Aorta (tissue), 5 donors: ENCODE data around the gene SLIT3. TPM values are rescaled to one million over a fixed set of nuclear protein-coding genes. Genes with fewer than 3 reads are reported as not detected.

Source experiments
- ATAC-seq: fragments of 200-7000 bp; cut with Tn5 transposase; one replicate; pipeline ENCODE4 v1.9.1; 2022; ENCODE audit warnings: moderate library complexity; ENCODE audit not compliant: low FRiP score
- DNase-seq, 2 donors: peaks; one replicate each; pipeline ENCODE4 v3.0.0-alpha.2; 2020
- H3K27ac ChIP-seq, 2 donors: one replicate each; pipeline ENCODE4 v1.5.1; 2013; ENCODE audit warnings: low read length in 2 of 2, mild to moderate bottlenecking in 2 of 2, moderate library complexity in 2 of 2, control low read depth in 1 of 2, inconsistent platforms in 1 of 2, low read depth in 1 of 2
- H3K27me3 ChIP-seq, 2 donors: one replicate each; pipeline ENCODE4 v1.6.1; 2013; ENCODE audit warnings: control low read depth in 1 of 2, low read length in 1 of 2, mild to moderate bottlenecking in 1 of 2, moderate library complexity in 1 of 2; ENCODE audit not compliant: insufficient read depth in 2 of 2, control insufficient read depth in 1 of 2
- H3K36me3 ChIP-seq, 2 donors: one replicate each; pipeline ENCODE4 v1.6.1; 2013; ENCODE audit warnings: control low read depth in 1 of 2, low read length in 1 of 2, mild to moderate bottlenecking in 1 of 2; ENCODE audit not compliant: insufficient read depth in 2 of 2, control insufficient read depth in 1 of 2
- H3K4me1 ChIP-seq, 2 donors: one replicate each; pipeline ENCODE4 v1.6.1; 2013; ENCODE audit warnings: low read length in 2 of 2, control low read depth in 1 of 2, mild to moderate bottlenecking in 1 of 2, moderate library complexity in 1 of 2; ENCODE audit not compliant: insufficient read depth in 2 of 2, control insufficient read depth in 1 of 2
- H3K4me3 ChIP-seq, 2 donors: one replicate each; pipeline ENCODE4 v1.5.1; 2013; ENCODE audit warnings: low read length in 2 of 2, control low read depth in 1 of 2, mild to moderate bottlenecking in 1 of 2
- H3K9me3 ChIP-seq: one replicate; pipeline ENCODE4 v1.6.1; 2013; ENCODE audit warnings: mild to moderate bottlenecking, low read length; ENCODE audit not compliant: control insufficient read depth
- WGBS, 2 donors: extraction: QIAGEN DNeasy Blood & Tissue Kit; methylation state at CpG; one replicate each; pipeline ENCODE4 v1.1.7; 2013; 5-methylcytosine and 5-hydroxymethylcytosine counted together
- intact Hi-C, 2 donors: fragments of 100-400 bp; cut with DNase I; formaldehyde crosslinking; loops; one replicate each; pipeline versions ENCODE4 v1.14.2 to v1.15.0; 2022
- polyA plus RNA-seq, 2 donors: library from polyadenylated mRNA; stranded (reverse); fragments of 200-250 nt; gene quantifications; one replicate each; pipeline ENCODE4 v1.2.3, GENCODE V29; 2013
- total RNA-seq, 2 donors: library from RNA; stranded (reverse); fragmentation: NEBNext Ultra II Directional; extraction: Animal tissue kit (Norgen Biotek cat#: 25700); gene quantifications; one replicate each; pipeline ENCODE4 v1.2.1, GENCODE V29; 2021
- donor health status: healthy with polysubstance abuse.
- donor health status: Bipolar disorder and iron deficiency.
- donor health status: DM: no; HTN: no; CAD: no.
- donor health status: DM: no; HTN: no; CAD: no.
- donor health status: DM: yes; HTN: yes; CAD: no.

Gene SLIT3
- total and polyA plus RNA-seq, 4 donors: 8.6 to 108 (median 77.0) TPM

- Histone ChIP-seq H3K27ac (no peak overlapping the region), H3K4me3 (no peak overlapping the region), H3K27me3 (no peaks in the 10 kb centered on the region), H3K36me3 (peaks cover 0 to 4% of the 10 kb centered on the region in 2 donors), H3K4me1 (no peaks in the 10 kb centered on the region), H3K9me3 (no peaks in the 10 kb centered on the region)
- intact Hi-C loops: loop anchor here in 1 of 2 donors (2.0 kb wide), 1 partner anchor 33 kb away; no protein-coding TSS in a partner anchor
- DNase-seq (peak; percentile 73 to 87), ATAC-seq (peak; percentile 60)
- WGBS, 2 donors: 10 to 12% methylated on average over 9 of the region's 9 CpGs
Observed at GRCh38 chr5:168765551-168766425, 535.2 kb downstream of the SLIT3 start.

GRCh38 chr5:168765086-168765550, 535.8 kb downstream of the SLIT3 start:
- Histone ChIP-seq H3K4me1 (no peaks in the 10 kb centered on the region), H3K9me3 (no peaks in the 10 kb centered on the region), H3K27me3 (no peaks in the 10 kb centered on the region), H3K4me3 (no peak overlapping the region), H3K27ac (no peak overlapping the region), H3K36me3 (peaks cover 0 to 4% of the 10 kb centered on the region in 2 donors)
- ATAC-seq (no peak), DNase-seq (no peak)
- 39 to 45% methylated on average over 15 of the region's 15 CpGs for WGBS, 2 donors
- intact Hi-C loops: loop anchor here in 1 of 2 donors (2.0 kb wide), 1 partner anchor 32 kb away; no protein-coding TSS in a partner anchor

- H3K27me3 ChIP-seq: no peaks in the 10 kb centered on the region
- no peaks in the 10 kb centered on the region for H3K36me3 ChIP-seq
- no peaks in the 10 kb centered on the region for H3K4me1 ChIP-seq
- WGBS, 2 donors: 56 to 73% methylated on average over 10 of the region's 10 CpGs
- H3K27ac ChIP-seq: no peak overlapping the region
- H3K9me3 ChIP-seq: no peaks in the 10 kb centered on the region
- ATAC-seq: no peak
- intact Hi-C loops: no loop called here
- no peak for DNase-seq
- H3K4me3 ChIP-seq: no peak overlapping the region
Observed at GRCh38 chr5:168756453-168757391, 544.2 kb downstream of the SLIT3 start.

GRCh38 chr5:168755548-168756093, 545.3 kb downstream of the SLIT3 start:
- WGBS, 2 donors: 92 to 94% methylated on average over 7 of the region's 7 CpGs
- Histone ChIP-seq H3K27me3 (no peaks in the 10 kb centered on the region), H3K4me3 (no peak overlapping the region), H3K9me3 (no peaks in the 10 kb centered on the region), H3K36me3 (no peaks in the 10 kb centered on the region), H3K27ac (no peak overlapping the region), H3K4me1 (no peaks in the 10 kb centered on the region)
- no peak for ATAC-seq
- intact Hi-C loops: no loop called here
- no peak for DNase-seq

GRCh38 chr5:168753691-168754254, 547.2 kb downstream of the SLIT3 start:
- Histone ChIP-seq H3K9me3 (no peaks in the 10 kb centered on the region), H3K4me1 (no peaks in the 10 kb centered on the region), H3K4me3 (no peak overlapping the region), H3K27me3 (no peaks in the 10 kb centered on the region), H3K36me3 (no peaks in the 10 kb centered on the region), H3K27ac (no peak overlapping the region)
- 91 to 95% methylated on average over 11 of the region's 11 CpGs for WGBS, 2 donors
- ATAC-seq (no peak), DNase-seq (no peak)
- intact Hi-C loops: no loop called here

GRCh38 chr5:168752416-168753190, 548.3 kb downstream of the SLIT3 start:
- Histone ChIP-seq H3K4me3 (no peak overlapping the region), H3K4me1 (no peaks in the 10 kb centered on the region), H3K9me3 (no peaks in the 10 kb centered on the region), H3K27me3 (no peaks in the 10 kb centered on the region), H3K36me3 (no peaks in the 10 kb centered on the region), H3K27ac (no peak overlapping the region)
- DNase-seq (no peak), ATAC-seq (no peak)
- 90 to 91% methylated on average over 18 of the region's 18 CpGs for WGBS, 2 donors
- intact Hi-C loops: no loop called here

GRCh38 chr5:168752012-168752411, 548.9 kb downstream of the SLIT3 start:
- no peak for DNase-seq
- 95% methylated on average over 3 of the region's 3 CpGs for WGBS, 2 donors
- Histone ChIP-seq H3K9me3 (no peaks in the 10 kb centered on the region), H3K36me3 (no peaks in the 10 kb centered on the region), H3K4me1 (no peaks in the 10 kb centered on the region), H3K27me3 (no peaks in the 10 kb centered on the region), H3K27ac (no peak overlapping the region), H3K4me3 (no peak overlapping the region)
- intact Hi-C loops: no loop called here
- no peak for ATAC-seq
